ENCODE results near the gene RGS10. TPM values are rescaled to one million over a fixed set of nuclear protein-coding genes. Genes with fewer than 3 reads are reported as not detected.

Gene RGS10
- total RNA-seq, 1 experiment from 2014 or later: 22.6 TPM

DNA sequence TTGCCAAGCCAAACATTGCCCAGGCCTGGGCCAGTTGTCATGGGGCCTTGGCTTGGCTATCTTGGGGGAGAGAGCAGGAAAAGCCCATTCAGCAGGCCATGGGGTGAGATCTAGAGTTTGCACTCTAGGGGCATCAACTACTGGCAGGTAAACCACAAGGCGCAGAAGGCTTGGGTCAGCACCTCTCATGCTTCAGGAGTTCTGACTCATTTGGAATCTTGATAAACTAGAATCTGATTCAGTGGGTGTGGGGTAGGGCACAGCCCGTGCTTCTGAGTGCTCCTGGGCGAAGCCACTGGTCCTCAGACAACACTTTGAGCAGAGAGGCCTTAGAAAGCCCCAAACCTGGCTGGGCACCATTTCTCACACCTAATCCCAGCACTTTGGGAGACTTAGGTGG lies 81.1 kb downstream of the RGS10 start (continued):
- TF ChIP-seq, protein P1, sequence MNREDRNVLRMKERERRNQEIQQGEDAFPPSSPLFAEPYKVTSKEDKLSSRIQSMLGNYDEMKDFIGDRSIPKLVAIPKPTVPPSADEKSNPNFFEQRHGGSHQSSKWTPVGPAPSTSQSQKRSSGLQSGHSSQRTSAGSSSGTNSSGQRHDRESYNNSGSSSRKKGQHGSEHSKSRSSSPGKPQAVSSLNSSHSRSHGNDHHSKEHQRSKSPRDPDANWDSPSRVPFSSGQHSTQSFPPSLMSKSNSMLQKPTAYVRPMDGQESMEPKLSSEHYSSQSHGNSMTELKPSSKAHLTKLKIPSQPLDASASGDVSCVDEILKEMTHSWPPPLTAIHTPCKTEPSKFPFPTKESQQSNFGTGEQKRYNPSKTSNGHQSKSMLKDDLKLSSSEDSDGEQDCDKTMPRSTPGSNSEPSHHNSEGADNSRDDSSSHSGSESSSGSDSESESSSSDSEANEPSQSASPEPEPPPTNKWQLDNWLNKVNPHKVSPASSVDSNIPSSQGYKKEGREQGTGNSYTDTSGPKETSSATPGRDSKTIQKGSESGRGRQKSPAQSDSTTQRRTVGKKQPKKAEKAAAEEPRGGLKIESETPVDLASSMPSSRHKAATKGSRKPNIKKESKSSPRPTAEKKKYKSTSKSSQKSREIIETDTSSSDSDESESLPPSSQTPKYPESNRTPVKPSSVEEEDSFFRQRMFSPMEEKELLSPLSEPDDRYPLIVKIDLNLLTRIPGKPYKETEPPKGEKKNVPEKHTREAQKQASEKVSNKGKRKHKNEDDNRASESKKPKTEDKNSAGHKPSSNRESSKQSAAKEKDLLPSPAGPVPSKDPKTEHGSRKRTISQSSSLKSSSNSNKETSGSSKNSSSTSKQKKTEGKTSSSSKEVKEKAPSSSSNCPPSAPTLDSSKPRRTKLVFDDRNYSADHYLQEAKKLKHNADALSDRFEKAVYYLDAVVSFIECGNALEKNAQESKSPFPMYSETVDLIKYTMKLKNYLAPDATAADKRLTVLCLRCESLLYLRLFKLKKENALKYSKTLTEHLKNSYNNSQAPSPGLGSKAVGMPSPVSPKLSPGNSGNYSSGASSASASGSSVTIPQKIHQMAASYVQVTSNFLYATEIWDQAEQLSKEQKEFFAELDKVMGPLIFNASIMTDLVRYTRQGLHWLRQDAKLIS (CRISPR knock-in tag; IDR thresholded peaks at IDR 0.05; ENCODE audit: borderline replicate concordance): no peak
- no peak for TF ChIP-seq OVOL2 (CRISPR knock-in tag; IDR thresholded peaks at IDR 0.05; ENCODE audit: borderline replicate concordance)

DNA sequence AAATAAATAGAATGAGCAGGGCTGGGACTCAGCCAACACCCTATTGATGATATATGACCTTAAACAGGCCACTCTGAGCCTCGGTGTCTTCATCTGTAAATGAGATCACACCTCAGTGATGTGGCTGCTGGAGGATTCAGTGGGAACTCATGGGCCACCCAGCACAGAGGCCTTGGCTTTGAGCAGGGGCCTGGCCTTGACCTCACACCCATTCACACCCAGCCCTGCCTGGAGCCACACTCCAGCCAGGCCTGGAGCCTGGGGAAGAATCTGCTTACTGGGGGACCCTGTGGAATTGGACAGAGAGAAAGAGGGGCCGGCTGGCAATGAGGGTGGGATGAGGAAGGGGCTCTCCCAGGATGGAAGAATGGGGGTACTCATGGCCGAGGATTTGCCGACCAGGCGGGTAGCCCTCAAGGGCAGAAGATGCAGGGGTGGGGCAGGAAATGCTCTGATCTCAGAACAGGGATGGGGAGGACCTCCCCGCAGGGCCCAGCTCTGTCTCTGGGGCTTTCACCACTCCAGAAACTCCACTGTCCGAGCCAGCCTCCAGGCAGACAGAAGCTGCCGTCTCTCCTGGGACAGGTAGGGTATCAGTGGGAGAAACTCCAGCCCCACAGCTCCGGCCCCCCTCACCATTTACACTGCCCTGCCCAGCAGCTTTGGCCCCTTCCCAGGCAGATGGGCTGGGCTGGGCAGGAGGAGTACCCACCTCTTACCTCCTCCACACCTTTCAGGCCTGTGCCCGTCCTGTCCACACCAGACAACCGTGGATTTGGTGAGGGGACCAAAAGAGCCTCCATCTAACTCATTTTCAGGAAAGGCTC lies 81.9 kb downstream of the RGS10 start:
- H3K27me3 Mint-ChIP-seq (ENCODE audit: low read depth): peaks cover 3% of the 10 kb centered on the region; the same call in 1 of the 2 replicates
- peaks cover 3% of the 10 kb centered on the region for H3K36me3 Mint-ChIP-seq
- DNase-seq (ENCODE audit: low spot score): no peak
- no peak overlapping the region for H3K4me3 Mint-ChIP-seq
- ChIA-PET CTCF (interaction anchor here (0.7 to 2.4 kb wide), 4 partner anchors 15 to 328 kb away, joined by 3 to 11 read pairs (median 6); no protein-coding TSS in a partner anchor), POLR2A (no interaction called here)
- H3K4me1 Mint-ChIP-seq: no peaks in the 10 kb centered on the region
- peaks cover 15% of the 10 kb centered on the region for H3K9me3 Mint-ChIP-seq
- no peak overlapping the region for H3K27ac Mint-ChIP-seq
- TF ChIP-seq SP1 (CRISPR knock-in tag; conservative IDR thresholded peaks at IDR 0.05) (no peak), MXD4 (CRISPR knock-in tag; IDR thresholded peaks at IDR 0.05; ENCODE audit: borderline replicate concordance) (no peak)
- no peak for ATAC-seq

DNA sequence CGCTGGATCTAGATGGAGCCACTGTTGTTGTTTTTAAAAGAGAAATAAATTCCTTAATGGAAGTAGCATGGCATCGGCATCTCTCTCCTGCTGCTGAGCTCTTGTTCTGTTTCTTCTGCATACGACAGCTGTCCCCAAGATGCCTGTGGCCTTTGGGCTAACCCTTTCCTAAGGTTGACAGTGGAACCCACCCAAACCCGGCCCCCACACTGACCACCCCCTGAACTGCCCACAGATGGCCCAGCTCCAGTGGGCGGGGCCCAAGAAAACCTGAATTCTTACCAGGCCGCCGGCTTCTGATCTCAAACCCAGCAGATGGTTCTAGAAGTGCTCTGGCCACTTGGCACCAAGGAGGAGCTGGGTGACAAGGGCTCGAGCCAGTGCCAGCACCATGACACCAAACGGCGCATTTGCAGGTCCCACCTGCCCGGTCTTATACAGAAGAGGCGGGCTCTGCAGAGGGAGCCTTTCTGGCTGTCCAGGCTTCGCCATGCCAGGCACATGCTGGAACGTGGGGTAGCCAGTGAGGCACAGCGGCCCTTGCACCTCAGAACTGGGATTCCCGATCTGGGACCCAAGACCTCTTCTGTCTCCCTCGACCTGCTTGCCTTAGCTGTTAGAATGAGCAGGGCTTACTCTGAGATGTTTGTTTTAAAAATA lies 82.7 kb downstream of the RGS10 start:
- no peak overlapping the region for H3K27ac Mint-ChIP-seq
- no peak overlapping the region for H3K4me3 Mint-ChIP-seq
- ChIA-PET POLR2A (no interaction called here), CTCF (interaction anchor here (0.7 to 3.6 kb wide), 6 partner anchors 11 to 328 kb away, joined by 3 to 23 read pairs (median 6); no protein-coding TSS in a partner anchor)
- no peak for ATAC-seq
- peaks cover 3% of the 10 kb centered on the region; the same call in 1 of the 2 replicates for H3K27me3 Mint-ChIP-seq (ENCODE audit: low read depth)
- DNase-seq (ENCODE audit: low spot score): no peak
- peaks cover 15% of the 10 kb centered on the region for H3K9me3 Mint-ChIP-seq
- H3K4me1 Mint-ChIP-seq: no peaks in the 10 kb centered on the region
- H3K36me3 Mint-ChIP-seq: peaks cover 3% of the 10 kb centered on the region
- no peak for TF ChIP-seq JUN (CRISPR knock-in tag; IDR thresholded peaks at IDR 0.05)
- no peak for TF ChIP-seq JAZF1 (CRISPR knock-in tag; IDR thresholded peaks at IDR 0.05)
- TF ChIP-seq, protein P2, sequence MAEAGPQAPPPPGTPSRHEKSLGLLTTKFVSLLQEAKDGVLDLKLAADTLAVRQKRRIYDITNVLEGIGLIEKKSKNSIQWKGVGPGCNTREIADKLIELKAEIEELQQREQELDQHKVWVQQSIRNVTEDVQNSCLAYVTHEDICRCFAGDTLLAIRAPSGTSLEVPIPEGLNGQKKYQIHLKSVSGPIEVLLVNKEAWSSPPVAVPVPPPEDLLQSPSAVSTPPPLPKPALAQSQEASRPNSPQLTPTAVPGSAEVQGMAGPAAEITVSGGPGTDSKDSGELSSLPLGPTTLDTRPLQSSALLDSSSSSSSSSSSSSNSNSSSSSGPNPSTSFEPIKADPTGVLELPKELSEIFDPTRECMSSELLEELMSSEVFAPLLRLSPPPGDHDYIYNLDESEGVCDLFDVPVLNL (CRISPR knock-in tag; IDR thresholded peaks at IDR 0.05; ENCODE audit: borderline replicate concordance, low read depth): no peak
- no peak for TF ChIP-seq ATF2 (CRISPR knock-in tag; IDR thresholded peaks at IDR 0.05; ENCODE audit: borderline replicate concordance, low read depth)
- no peak for TF ChIP-seq OVOL2 (CRISPR knock-in tag; IDR thresholded peaks at IDR 0.05; ENCODE audit: borderline replicate concordance)
- no peak for TF ChIP-seq TEAD4 (CRISPR knock-in tag; IDR thresholded peaks at IDR 0.05)
- no peak for TF ChIP-seq NFYB (CRISPR knock-in tag; conservative IDR thresholded peaks at IDR 0.05; ENCODE audit: low read depth)
- TF ChIP-seq PREB (CRISPR knock-in tag; IDR thresholded peaks at IDR 0.05; ENCODE audit: borderline replicate concordance): no peak
- TF ChIP-seq ZNF232 (CRISPR knock-in tag; IDR thresholded peaks at IDR 0.05): no peak
- no peak for TF ChIP-seq ESRRA (CRISPR knock-in tag; IDR thresholded peaks at IDR 0.05; ENCODE audit: borderline replicate concordance)
- no peak for TF ChIP-seq ZNF396 (CRISPR knock-in tag; IDR thresholded peaks at IDR 0.05; ENCODE audit: borderline replicate concordance)
- TF ChIP-seq, protein P3, sequence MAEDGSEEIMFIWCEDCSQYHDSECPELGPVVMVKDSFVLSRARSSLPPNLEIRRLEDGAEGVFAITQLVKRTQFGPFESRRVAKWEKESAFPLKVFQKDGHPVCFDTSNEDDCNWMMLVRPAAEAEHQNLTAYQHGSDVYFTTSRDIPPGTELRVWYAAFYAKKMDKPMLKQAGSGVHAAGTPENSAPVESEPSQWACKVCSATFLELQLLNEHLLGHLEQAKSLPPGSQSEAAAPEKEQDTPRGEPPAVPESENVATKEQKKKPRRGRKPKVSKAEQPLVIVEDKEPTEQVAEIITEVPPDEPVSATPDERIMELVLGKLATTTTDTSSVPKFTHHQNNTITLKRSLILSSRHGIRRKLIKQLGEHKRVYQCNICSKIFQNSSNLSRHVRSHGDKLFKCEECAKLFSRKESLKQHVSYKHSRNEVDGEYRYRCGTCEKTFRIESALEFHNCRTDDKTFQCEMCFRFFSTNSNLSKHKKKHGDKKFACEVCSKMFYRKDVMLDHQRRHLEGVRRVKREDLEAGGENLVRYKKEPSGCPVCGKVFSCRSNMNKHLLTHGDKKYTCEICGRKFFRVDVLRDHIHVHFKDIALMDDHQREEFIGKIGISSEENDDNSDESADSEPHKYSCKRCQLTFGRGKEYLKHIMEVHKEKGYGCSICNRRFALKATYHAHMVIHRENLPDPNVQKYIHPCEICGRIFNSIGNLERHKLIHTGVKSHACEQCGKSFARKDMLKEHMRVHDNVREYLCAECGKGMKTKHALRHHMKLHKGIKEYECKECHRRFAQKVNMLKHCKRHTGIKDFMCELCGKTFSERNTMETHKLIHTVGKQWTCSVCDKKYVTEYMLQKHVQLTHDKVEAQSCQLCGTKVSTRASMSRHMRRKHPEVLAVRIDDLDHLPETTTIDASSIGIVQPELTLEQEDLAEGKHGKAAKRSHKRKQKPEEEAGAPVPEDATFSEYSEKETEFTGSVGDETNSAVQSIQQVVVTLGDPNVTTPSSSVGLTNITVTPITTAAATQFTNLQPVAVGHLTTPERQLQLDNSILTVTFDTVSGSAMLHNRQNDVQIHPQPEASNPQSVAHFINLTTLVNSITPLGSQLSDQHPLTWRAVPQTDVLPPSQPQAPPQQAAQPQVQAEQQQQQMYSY (CRISPR knock-in tag; IDR thresholded peaks at IDR 0.05): no peak
- TF ChIP-seq KAT7 (CRISPR knock-in tag; IDR thresholded peaks at IDR 0.05; ENCODE audit: borderline replicate concordance): no peak
- TF ChIP-seq NR2C2 (CRISPR knock-in tag; IDR thresholded peaks at IDR 0.05): no peak
- TF ChIP-seq TEAD1 (CRISPR knock-in tag; IDR thresholded peaks at IDR 0.05): no peak

All from WTC11 (cell line).